HG03135 (cell line): ENCODE measurements around the gene CR1.
"Not testable (repeated sequence)": the region's sequence is repeated elsewhere in the genome, so short reads cannot be mapped to it uniquely, and the experiment has no call there.

Source experiments
- ATAC-seq: cut with Tn5 transposase; IDR thresholded peaks from one replicate; pipeline ENCODE4 v1.9.1; 2021; ENCODE audit warnings: mild to moderate bottlenecking, moderate library complexity; ENCODE audit not compliant: unreplicated experiment

Gene CR1

GRCh38 chr1:207502726-207503125 is 6.8 kb downstream of the CR1 start:
- ATAC-seq: no peak

- no peak for ATAC-seq
Measured at GRCh38 chr1:207503950-207504349, 8.0 kb downstream of the CR1 start.

GRCh38 chr1:207504438-207504837 is 8.5 kb downstream of the CR1 start:
- no peak for ATAC-seq

GRCh38 chr1:207510444-207510843 is 14.5 kb downstream of the CR1 start:
- ATAC-seq: no peak

GRCh38 chr1:207514890-207515289 is 18.9 kb downstream of the CR1 start:
- no peak for ATAC-seq

GRCh38 chr1:207516729-207517128 is 20.8 kb downstream of the CR1 start:
- no peak for ATAC-seq

- ATAC-seq: no peak
Measured at GRCh38 chr1:207518608-207519236, 22.8 kb downstream of the CR1 start.

- ATAC-seq: no peak
Measured at GRCh38 chr1:207519505-207520399, 23.8 kb downstream of the CR1 start.

GRCh38 chr1:207520400-207521345 is 24.7 kb downstream of the CR1 start:
- not testable (repeated sequence) for ATAC-seq

GRCh38 chr1:207525239-207525638 is 29.3 kb downstream of the CR1 start:
- ATAC-seq: not testable (repeated sequence)

- not testable (repeated sequence) for ATAC-seq
Measured at GRCh38 chr1:207528401-207528800, 32.4 kb downstream of the CR1 start.

GRCh38 chr1:207536263-207536662 is 40.3 kb downstream of the CR1 start:
- not testable (repeated sequence) for ATAC-seq

- ATAC-seq: not testable (repeated sequence)
Measured at GRCh38 chr1:207546677-207547357, 50.9 kb downstream of the CR1 start.

- ATAC-seq: not testable (repeated sequence)
Measured at GRCh38 chr1:207554823-207555222, 58.9 kb downstream of the CR1 start.

GRCh38 chr1:207565546-207566468 is 69.8 kb downstream of the CR1 start:
- ATAC-seq: no peak

GRCh38 chr1:207571926-207572325 is 76.0 kb downstream of the CR1 start:
- not testable (repeated sequence) for ATAC-seq

GRCh38 chr1:207573074-207573473 is 77.1 kb downstream of the CR1 start:
- ATAC-seq: not testable (repeated sequence)

- not testable (repeated sequence) for ATAC-seq
Measured at GRCh38 chr1:207575381-207575780, 79.4 kb downstream of the CR1 start.

- ATAC-seq: peak; percentile 24
Measured at GRCh38 chr1:207578796-207579435, 83.0 kb downstream of the CR1 start.
